A549 (cell line): ENCODE data around the gene NCAPD2. TPM values are rescaled to one million over a fixed set of nuclear protein-coding genes. Genes with fewer than 3 reads are reported as not detected.

Experiments
- BHLHE40 ChIP-seq: IDR thresholded peaks from 2 replicates; pipeline ENCODE4 v1.6.1; 2012; ENCODE audit warnings: low read depth, low read length, inconsistent platforms
- CBX8 ChIP-seq: fragments of 200-600 bp; sonication (generic); IDR thresholded peaks from 2 replicates; pipeline ENCODE4 v1.6.1; 2016
- CEBPB ChIP-seq, 2 experiments: fragments of >200 bp in 1 of 2; sonication (Bioruptor Twin) in 1 of 2; formaldehyde crosslinking in 1 of 2; IDR thresholded peaks; 2 replicates each; pipeline ENCODE4 v1.6.1; 2012 to 2016
- CHD2 ChIP-seq: fragments of 150-350 bp; IDR thresholded peaks from 2 replicates; pipeline ENCODE4 v1.6.1; 2014; ENCODE audit warnings: low read length; ENCODE audit not compliant: partially characterized antibody
- E2F6 ChIP-seq: IDR thresholded peaks from 2 replicates; pipeline ENCODE4 v1.6.1; 2012; ENCODE audit warnings: low read depth, borderline replicate concordance
- EHMT2 ChIP-seq: fragments of 200-600 bp; sonication (generic); IDR thresholded peaks from 2 replicates; pipeline ENCODE4 v1.6.1; 2016; ENCODE audit warnings: antibody characterized with exemption, low read depth, mild to moderate bottlenecking, moderate library complexity
- EP300 ChIP-seq, 2 experiments: fragments of >200 bp; sonication (Bioruptor Twin); formaldehyde crosslinking; IDR thresholded peaks; 2 replicates in 1 of 2; 3 replicates in 1 of 2; pipeline ENCODE4 v1.6.1; 2016 to 2017
- FOSL2 ChIP-seq, 2 experiments: fragments of 450-650 bp in 1 of 2; fragments of >200 bp in 1 of 2; sonication (Bioruptor Twin) in 1 of 2; formaldehyde crosslinking; IDR thresholded peaks; 2 replicates each; pipeline versions ENCODE4 v1.5.0 to v1.6.1; 2016 to 2020; ENCODE audit warnings: mild to moderate bottlenecking in 1 of 2, moderate library complexity in 1 of 2
- FOXS1 ChIP-seq: fragments of 250-450 bp; sonication (Bioruptor Pico); IDR thresholded peaks from 2 replicates; pipeline ENCODE4 v1.5.0; 2020; ENCODE audit warnings: mild to moderate bottlenecking, moderate library complexity
- GATA3 ChIP-seq: IDR thresholded peaks from 2 replicates; pipeline ENCODE4 v1.6.1; 2012; ENCODE audit warnings: borderline replicate concordance
- HDAC2 ChIP-seq: fragments of 200-600 bp; sonication (generic); IDR thresholded peaks from 2 replicates; pipeline ENCODE4 v1.6.1; 2016
- HEYL ChIP-seq: fragments of 250-450 bp; sonication (Bioruptor Pico); IDR thresholded peaks from 2 replicates; pipeline ENCODE4 v1.8.0; 2021; ENCODE audit warnings: mild to moderate bottlenecking, moderate library complexity
- HMGXB4 ChIP-seq: fragments of 250-450 bp; sonication (Bioruptor Pico); IDR thresholded peaks from 2 replicates; pipeline ENCODE4 v1.5.0; 2021; ENCODE audit warnings: mild to moderate bottlenecking, moderate library complexity, borderline replicate concordance
- HOXA7 ChIP-seq: fragments of 250-450 bp; sonication (Bioruptor Pico); IDR thresholded peaks from 2 replicates; pipeline ENCODE4 v1.5.0; 2020; ENCODE audit warnings: mild to moderate bottlenecking, moderate library complexity
- HOXB13 ChIP-seq: fragments of 250-450 bp; sonication (Bioruptor Pico); IDR thresholded peaks from 2 replicates; pipeline ENCODE4 v1.5.0; 2020; ENCODE audit warnings: low read depth, mild to moderate bottlenecking, moderate library complexity
- HOXB5 ChIP-seq: fragments of 250-450 bp; sonication (Bioruptor Pico); IDR thresholded peaks from 2 replicates; pipeline ENCODE4 v1.5.0; 2020; ENCODE audit warnings: mild to moderate bottlenecking, moderate library complexity
- JUNB ChIP-seq: fragments of >200 bp; sonication (Bioruptor Twin); formaldehyde crosslinking; IDR thresholded peaks from 2 replicates; pipeline ENCODE4 v1.6.1; 2016
- KDM5A ChIP-seq: fragments of 200-600 bp; sonication (generic); IDR thresholded peaks from 2 replicates; pipeline ENCODE4 v1.6.1; 2016; ENCODE audit warnings: antibody characterized with exemption, mild to moderate bottlenecking
- MAFK ChIP-seq: fragments of 450-650 bp; IDR thresholded peaks from 2 replicates; pipeline ENCODE4 v1.6.1; 2014; ENCODE audit not compliant: partially characterized antibody
- MAX ChIP-seq: IDR thresholded peaks from 2 replicates; pipeline ENCODE4 v1.6.1; 2012
- NPAS2 ChIP-seq: fragments of 250-450 bp; sonication (Bioruptor Pico); IDR thresholded peaks from 2 replicates; pipeline ENCODE4 v1.8.0; 2022; ENCODE audit warnings: mild to moderate bottlenecking, moderate library complexity, borderline replicate concordance
- NR3C1 ChIP-seq: fragments of >200 bp; sonication (Bioruptor Twin); formaldehyde crosslinking; IDR thresholded peaks from 3 replicates; pipeline ENCODE4 v1.6.1; 2017
- PBX3 ChIP-seq: IDR thresholded peaks from 2 replicates; pipeline ENCODE4 v1.6.1; 2012
- POLR2AphosphoS2 ChIP-seq: conservative IDR thresholded peaks from 2 replicates; pipeline ENCODE4 v1.6.1; 2012; ENCODE audit warnings: low read length, improper control_type of control experiment, inconsistent platforms
- RAD21 ChIP-seq, 2 experiments: fragments of >200 bp in 1 of 2; sonication (Bioruptor Twin) in 1 of 2; formaldehyde crosslinking in 1 of 2; IDR thresholded peaks in 1 of 2; conservative IDR thresholded peaks in 1 of 2; 2 replicates in 1 of 2; 3 replicates in 1 of 2; pipeline ENCODE4 v1.6.1; 2012 to 2018; ENCODE audit warnings: inconsistent platforms in 1 of 2
- RARB ChIP-seq: fragments of 250-450 bp; sonication (Bioruptor Pico); IDR thresholded peaks from 2 replicates; pipeline ENCODE4 v1.8.0; 2021; ENCODE audit warnings: mild to moderate bottlenecking, moderate library complexity
- RCOR1 ChIP-seq: fragments of 150-350 bp; IDR thresholded peaks from 2 replicates; pipeline ENCODE4 v1.6.1; 2014; ENCODE audit warnings: antibody characterized with exemption, low read length, low read depth
- RFX5 ChIP-seq: fragments of 450-650 bp; IDR thresholded peaks from 2 replicates; pipeline ENCODE4 v1.7.1; 2014; ENCODE audit warnings: antibody characterized with exemption, mild to moderate bottlenecking, moderate library complexity
- SREBF2 ChIP-seq: fragments of 450-650 bp; IDR thresholded peaks from 2 replicates; pipeline ENCODE4 v1.6.1; 2014; ENCODE audit warnings: mild to moderate bottlenecking, moderate library complexity
- TFCP2L1 ChIP-seq: fragments of 250-450 bp; sonication (Bioruptor Pico); IDR thresholded peaks from 2 replicates; pipeline ENCODE4 v1.5.0; 2021; ENCODE audit warnings: mild to moderate bottlenecking
- TP53 ChIP-seq: fragments of 250-450 bp; sonication (Bioruptor Pico); IDR thresholded peaks from 2 replicates; pipeline ENCODE4 v1.5.0; 2021; ENCODE audit warnings: mild to moderate bottlenecking, moderate library complexity
- USF2 ChIP-seq: fragments of 450-650 bp; IDR thresholded peaks from 2 replicates; pipeline ENCODE4 v1.6.1; 2014; ENCODE audit warnings: antibody characterized with exemption
- ZFP36 ChIP-seq: fragments of 450-650 bp; IDR thresholded peaks from 2 replicates; pipeline ENCODE4 v1.6.1; 2014; ENCODE audit warnings: borderline replicate concordance; ENCODE audit not compliant: partially characterized antibody
- ZNF302 ChIP-seq: fragments of 250-450 bp; sonication (Bioruptor Pico); IDR thresholded peaks from 2 replicates; pipeline ENCODE4 v1.9.0; 2021; ENCODE audit warnings: inconsistent platforms, mild to moderate bottlenecking, moderate library complexity
- ZSCAN20 ChIP-seq: fragments of 250-450 bp; sonication (Bioruptor Pico); IDR thresholded peaks from 2 replicates; pipeline ENCODE4 v1.8.0; 2022; ENCODE audit warnings: mild to moderate bottlenecking, moderate library complexity
- polyA plus RNA-seq, 4 experiments: library from polyadenylated mRNA; depleted of rRNA in 3 of 4; stranded (reverse); fragments of >200 nt; fragmentation: RNase III in 1 of 4; extraction: RNeasy Plus Mini Kit Qiagen cat#74134 plus additional on column Dnase treatment in 1 of 4; gene quantifications; 2 replicates in 3 of 4; 3 replicates in 1 of 4; pipeline ENCODE4 v1.2.3, GENCODE V29; 2011 to 2017
- TF ChIP-seq, protein P1 (sequence below): fragments of >200 bp; sonication (Bioruptor Twin); formaldehyde crosslinking; IDR thresholded peaks from 3 replicates; pipeline ENCODE4 v1.5.1; 2016

NCAPD2 gene
- polyA plus RNA-seq, 2 of the 4 experiments (the other 2 are of a cell fraction): 82.0 to 130 TPM

- TF ChIP-seq USF2: no peak
- peak; percentile 91 for TF ChIP-seq PBX3
- no peak for TF ChIP-seq RAD21 (conservative IDR thresholded peaks at IDR 0.05 in 1 of 2, IDR thresholded peaks at IDR 0.05 in 1 of 2)
- TF ChIP-seq JUNB: no peak
- no peak for TF ChIP-seq RCOR1
- no peak for TF ChIP-seq HEYL
- no peak for TF ChIP-seq SREBF2
- peak; percentile 97 for TF ChIP-seq TP53
- no peak for TF ChIP-seq EP300 (IDR thresholded peaks at IDR 0.05)
- TF ChIP-seq RFX5: no peak
- no peak for TF ChIP-seq FOSL2 (IDR thresholded peaks at IDR 0.05)
- peak; percentile 6; the same call in 1 of the 2 replicates for TF ChIP-seq FOSL2 (CRISPR knock-in tag; IDR thresholded peaks at IDR 0.05)
- TF ChIP-seq HMGXB4 (CRISPR knock-in tag): no peak; the same call in 1 of the 2 replicates
- TF ChIP-seq NR3C1: no peak
- peak; percentile 96; the same call in 1 of the 2 replicates for TF ChIP-seq POLR2AphosphoS2
- no peak for TF ChIP-seq HDAC2
- no peak for TF ChIP-seq MAFK
- TF ChIP-seq ZSCAN20 (CRISPR knock-in tag): 0 out of 2 replicates have a peak, but pooled peaks have one; percentile 39
- TF ChIP-seq ZFP36: no peak
- TF ChIP-seq GATA3: no peak
- no peak for TF ChIP-seq CBX8
- TF ChIP-seq ZNF302 (CRISPR knock-in tag): no peak; the same call in 1 of the 2 replicates
- TF ChIP-seq, protein P1, sequence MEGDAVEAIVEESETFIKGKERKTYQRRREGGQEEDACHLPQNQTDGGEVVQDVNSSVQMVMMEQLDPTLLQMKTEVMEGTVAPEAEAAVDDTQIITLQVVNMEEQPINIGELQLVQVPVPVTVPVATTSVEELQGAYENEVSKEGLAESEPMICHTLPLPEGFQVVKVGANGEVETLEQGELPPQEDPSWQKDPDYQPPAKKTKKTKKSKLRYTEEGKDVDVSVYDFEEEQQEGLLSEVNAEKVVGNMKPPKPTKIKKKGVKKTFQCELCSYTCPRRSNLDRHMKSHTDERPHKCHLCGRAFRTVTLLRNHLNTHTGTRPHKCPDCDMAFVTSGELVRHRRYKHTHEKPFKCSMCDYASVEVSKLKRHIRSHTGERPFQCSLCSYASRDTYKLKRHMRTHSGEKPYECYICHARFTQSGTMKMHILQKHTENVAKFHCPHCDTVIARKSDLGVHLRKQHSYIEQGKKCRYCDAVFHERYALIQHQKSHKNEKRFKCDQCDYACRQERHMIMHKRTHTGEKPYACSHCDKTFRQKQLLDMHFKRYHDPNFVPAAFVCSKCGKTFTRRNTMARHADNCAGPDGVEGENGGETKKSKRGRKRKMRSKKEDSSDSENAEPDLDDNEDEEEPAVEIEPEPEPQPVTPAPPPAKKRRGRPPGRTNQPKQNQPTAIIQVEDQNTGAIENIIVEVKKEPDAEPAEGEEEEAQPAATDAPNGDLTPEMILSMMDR: no peak
- peak; percentile 3 for TF ChIP-seq CHD2
- peak; percentile 50; the same call in 1 of the 2 replicates for TF ChIP-seq NPAS2 (CRISPR knock-in tag)
- no peak for TF ChIP-seq KDM5A
- peak; percentile 73; the same call in 1 of the 2 replicates for TF ChIP-seq MAX
- TF ChIP-seq HOXB13: no peak
- no peak for TF ChIP-seq EHMT2
- peak; percentile 89 for TF ChIP-seq TFCP2L1 (CRISPR knock-in tag)
- TF ChIP-seq HOXB5: peak; percentile 59
- TF ChIP-seq CEBPB (IDR thresholded peaks at IDR 0.05): no peak
- TF ChIP-seq E2F6: no peak
- TF ChIP-seq RARB: peak; percentile 86
- peak; percentile 95 for TF ChIP-seq HOXA7 (CRISPR knock-in tag)
- no peak; the same call in 1 of the 2 replicates for TF ChIP-seq FOXS1
- no peak for TF ChIP-seq BHLHE40
Measured at GRCh38 chr12:6538420-6539313, 44.8 kb downstream of the NCAPD2 start (continued).
